Measurements from ENCODE around the gene NR6A1. TPM values are rescaled to one million over a fixed set of nuclear protein-coding genes. Genes with fewer than 3 reads are reported as not detected.

Gene NR6A1
- total and polyA plus RNA-seq, 2 of the 13 experiments (the other 11 are each of a cell fraction or from before 2014, with no cell fraction given), result 28.1 to 31.5 TPM

DNA sequence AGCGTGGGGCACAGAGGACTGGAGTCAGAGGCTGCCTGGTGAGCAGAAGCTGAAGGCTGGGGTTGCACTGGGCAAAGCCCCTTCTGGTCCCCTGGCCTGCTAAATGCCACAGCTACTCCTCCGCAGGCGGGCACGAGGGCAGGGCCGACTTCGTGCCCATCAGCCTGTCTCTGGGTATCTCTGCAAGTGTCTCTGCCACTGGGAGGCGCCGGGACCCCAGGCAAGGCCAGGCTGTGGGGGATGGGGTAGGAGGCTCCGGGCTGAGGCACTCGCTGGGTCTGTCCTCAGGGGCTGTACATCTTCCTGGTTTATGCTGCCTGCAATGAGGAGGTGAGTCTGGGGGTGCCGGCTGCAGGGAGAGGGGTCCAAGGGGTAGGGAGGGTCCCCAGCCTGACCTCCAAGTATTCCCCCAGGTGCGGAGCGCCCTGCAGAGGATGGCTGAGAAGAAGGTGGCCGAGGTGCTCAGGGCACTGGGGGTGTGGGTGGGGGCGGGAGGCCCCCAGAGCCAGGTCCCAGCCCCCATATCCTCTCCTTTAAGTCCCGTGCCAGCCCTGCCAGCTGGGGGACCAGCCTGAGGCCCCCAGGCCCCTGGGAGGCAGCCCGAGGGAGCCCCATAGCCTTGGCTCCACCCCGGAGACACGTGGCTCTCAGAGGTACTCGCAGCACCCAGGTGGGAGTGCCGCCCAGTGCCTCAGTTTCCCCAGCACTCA lies 295.8 kb downstream of the NR6A1 start (continued):
- TF ChIP-seq, protein P1, sequence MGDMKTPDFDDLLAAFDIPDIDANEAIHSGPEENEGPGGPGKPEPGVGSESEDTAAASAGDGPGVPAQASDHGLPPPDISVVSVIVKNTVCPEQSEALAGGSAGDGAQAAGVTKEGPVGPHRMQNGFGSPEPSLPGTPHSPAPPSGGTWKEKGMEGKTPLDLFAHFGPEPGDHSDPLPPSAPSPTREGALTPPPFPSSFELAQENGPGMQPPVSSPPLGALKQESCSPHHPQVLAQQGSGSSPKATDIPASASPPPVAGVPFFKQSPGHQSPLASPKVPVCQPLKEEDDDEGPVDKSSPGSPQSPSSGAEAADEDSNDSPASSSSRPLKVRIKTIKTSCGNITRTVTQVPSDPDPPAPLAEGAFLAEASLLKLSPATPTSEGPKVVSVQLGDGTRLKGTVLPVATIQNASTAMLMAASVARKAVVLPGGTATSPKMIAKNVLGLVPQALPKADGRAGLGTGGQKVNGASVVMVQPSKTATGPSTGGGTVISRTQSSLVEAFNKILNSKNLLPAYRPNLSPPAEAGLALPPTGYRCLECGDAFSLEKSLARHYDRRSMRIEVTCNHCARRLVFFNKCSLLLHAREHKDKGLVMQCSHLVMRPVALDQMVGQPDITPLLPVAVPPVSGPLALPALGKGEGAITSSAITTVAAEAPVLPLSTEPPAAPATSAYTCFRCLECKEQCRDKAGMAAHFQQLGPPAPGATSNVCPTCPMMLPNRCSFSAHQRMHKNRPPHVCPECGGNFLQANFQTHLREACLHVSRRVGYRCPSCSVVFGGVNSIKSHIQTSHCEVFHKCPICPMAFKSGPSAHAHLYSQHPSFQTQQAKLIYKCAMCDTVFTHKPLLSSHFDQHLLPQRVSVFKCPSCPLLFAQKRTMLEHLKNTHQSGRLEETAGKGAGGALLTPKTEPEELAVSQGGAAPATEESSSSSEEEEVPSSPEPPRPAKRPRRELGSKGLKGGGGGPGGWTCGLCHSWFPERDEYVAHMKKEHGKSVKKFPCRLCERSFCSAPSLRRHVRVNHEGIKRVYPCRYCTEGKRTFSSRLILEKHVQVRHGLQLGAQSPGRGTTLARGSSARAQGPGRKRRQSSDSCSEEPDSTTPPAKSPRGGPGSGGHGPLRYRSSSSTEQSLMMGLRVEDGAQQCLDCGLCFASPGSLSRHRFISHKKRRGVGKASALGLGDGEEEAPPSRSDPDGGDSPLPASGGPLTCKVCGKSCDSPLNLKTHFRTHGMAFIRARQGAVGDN (CRISPR knock-in tag; IDR thresholded peaks at IDR 0.05), result peak; percentile 23; the same call in 1 of the 2 replicates
- TF ChIP-seq STAG1 (CRISPR knock-in tag; IDR thresholded peaks at IDR 0.05), result peak; percentile 67
- TF ChIP-seq HNRNPL (IDR thresholded peaks at IDR 0.05; ENCODE audit: low read depth, low read length), result peak; percentile 92
- TF ChIP-seq ZFP62 (CRISPR knock-in tag; IDR thresholded peaks at IDR 0.05), result no peak
- TF ChIP-seq ZNF547 (CRISPR knock-in tag; IDR thresholded peaks at IDR 0.05), result no peak
- TF ChIP-seq, protein P2, sequence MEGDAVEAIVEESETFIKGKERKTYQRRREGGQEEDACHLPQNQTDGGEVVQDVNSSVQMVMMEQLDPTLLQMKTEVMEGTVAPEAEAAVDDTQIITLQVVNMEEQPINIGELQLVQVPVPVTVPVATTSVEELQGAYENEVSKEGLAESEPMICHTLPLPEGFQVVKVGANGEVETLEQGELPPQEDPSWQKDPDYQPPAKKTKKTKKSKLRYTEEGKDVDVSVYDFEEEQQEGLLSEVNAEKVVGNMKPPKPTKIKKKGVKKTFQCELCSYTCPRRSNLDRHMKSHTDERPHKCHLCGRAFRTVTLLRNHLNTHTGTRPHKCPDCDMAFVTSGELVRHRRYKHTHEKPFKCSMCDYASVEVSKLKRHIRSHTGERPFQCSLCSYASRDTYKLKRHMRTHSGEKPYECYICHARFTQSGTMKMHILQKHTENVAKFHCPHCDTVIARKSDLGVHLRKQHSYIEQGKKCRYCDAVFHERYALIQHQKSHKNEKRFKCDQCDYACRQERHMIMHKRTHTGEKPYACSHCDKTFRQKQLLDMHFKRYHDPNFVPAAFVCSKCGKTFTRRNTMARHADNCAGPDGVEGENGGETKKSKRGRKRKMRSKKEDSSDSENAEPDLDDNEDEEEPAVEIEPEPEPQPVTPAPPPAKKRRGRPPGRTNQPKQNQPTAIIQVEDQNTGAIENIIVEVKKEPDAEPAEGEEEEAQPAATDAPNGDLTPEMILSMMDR (CRISPR knock-in tag; IDR thresholded peaks at IDR 0.05), result peak; percentile 75
- TF ChIP-seq, protein P3, sequence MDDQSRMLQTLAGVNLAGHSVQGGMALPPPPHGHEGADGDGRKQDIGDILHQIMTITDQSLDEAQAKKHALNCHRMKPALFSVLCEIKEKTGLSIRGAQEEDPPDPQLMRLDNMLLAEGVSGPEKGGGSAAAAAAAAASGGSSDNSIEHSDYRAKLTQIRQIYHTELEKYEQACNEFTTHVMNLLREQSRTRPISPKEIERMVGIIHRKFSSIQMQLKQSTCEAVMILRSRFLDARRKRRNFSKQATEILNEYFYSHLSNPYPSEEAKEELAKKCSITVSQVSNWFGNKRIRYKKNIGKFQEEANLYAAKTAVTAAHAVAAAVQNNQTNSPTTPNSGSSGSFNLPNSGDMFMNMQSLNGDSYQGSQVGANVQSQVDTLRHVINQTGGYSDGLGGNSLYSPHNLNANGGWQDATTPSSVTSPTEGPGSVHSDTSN (CRISPR knock-in tag; IDR thresholded peaks at IDR 0.05; ENCODE audit: borderline replicate concordance), result no peak
- TF ChIP-seq MEIS2 (CRISPR knock-in tag; IDR thresholded peaks at IDR 0.05), result 0 out of 2 replicates have a peak, but pooled peaks have one; percentile 25
- TF ChIP-seq KDM2A (CRISPR knock-in tag; IDR thresholded peaks at IDR 0.05; ENCODE audit: borderline replicate concordance, low read depth), result 0 out of 2 replicates have a peak, but pooled peaks have one; percentile 10
